ENCODE measurements around the gene C16orf74.

The C16orf74 gene

GRCh38 chr16:85711982-85712587, 38.8 kb downstream of the C16orf74 start:
- no peaks in the 10 kb centered on the region for H3K9me3 ChIP-seq (ENCODE audit: control insufficient read depth, insufficient read depth, low read length)
- H3K27ac ChIP-seq (ENCODE audit: low read depth, low read length), result no peak overlapping the region
- TF ChIP-seq EZH2phosphoT487 (IDR thresholded peaks at IDR 0.05; ENCODE audit: borderline replicate concordance, low read length), result no peak
- no peak for TF ChIP-seq CTCF (IDR thresholded peaks at IDR 0.05; ENCODE audit: low read depth, low read length, poor library complexity, severe bottlenecking)
- no peaks in the 10 kb centered on the region for H3K79me2 ChIP-seq (ENCODE audit: control insufficient read depth, low read length)
- H4K20me1 ChIP-seq (ENCODE audit: control insufficient read depth, insufficient read depth, low read depth, low read length), result no peaks in the 10 kb centered on the region
- H3F3A ChIP-seq (ENCODE audit: control insufficient read depth, insufficient read depth), result peaks cover 4% of the 10 kb centered on the region; the same call in 1 of the 2 replicates
- H3K27me3 ChIP-seq (ENCODE audit: control insufficient read depth, low read length), result peaks cover 27% of the 10 kb centered on the region
- no peak overlapping the region for H3K4me2 ChIP-seq (ENCODE audit: low read length)
- no peaks in the 10 kb centered on the region for H3K9me2 ChIP-seq (replicated peaks; ENCODE audit: control insufficient read depth, low read length)
- H3K4me1 ChIP-seq (ENCODE audit: control insufficient read depth, low read length), result 0 out of 2 replicates have a peak, but pooled peaks cover 6% of the 10 kb centered on the region
- H3K4me3 ChIP-seq (ENCODE audit: low read length), result no peak overlapping the region
- no peaks in the 10 kb centered on the region for H3K36me3 ChIP-seq (ENCODE audit: control insufficient read depth, low read length)

- TF ChIP-seq EZH2phosphoT487 (IDR thresholded peaks at IDR 0.05; ENCODE audit: borderline replicate concordance, low read length) (no peak), CTCF (IDR thresholded peaks at IDR 0.05; ENCODE audit: low read depth, low read length, poor library complexity, severe bottlenecking) (no peak)
- no peak overlapping the region for H3K4me3 ChIP-seq (ENCODE audit: low read length)
- no peaks in the 10 kb centered on the region for H3K36me3 ChIP-seq (ENCODE audit: control insufficient read depth, low read length)
- no peaks in the 10 kb centered on the region for H3K9me3 ChIP-seq (ENCODE audit: control insufficient read depth, insufficient read depth, low read length)
- H3K4me2 ChIP-seq (ENCODE audit: low read length), result no peak overlapping the region
- H3K9me2 ChIP-seq (replicated peaks; ENCODE audit: control insufficient read depth, low read length), result no peaks in the 10 kb centered on the region
- H4K20me1 ChIP-seq (ENCODE audit: control insufficient read depth, insufficient read depth, low read depth, low read length), result no peaks in the 10 kb centered on the region
- no peaks in the 10 kb centered on the region for H3K4me1 ChIP-seq (ENCODE audit: control insufficient read depth, low read length)
- no peaks in the 10 kb centered on the region for H3K79me2 ChIP-seq (ENCODE audit: control insufficient read depth, low read length)
- peaks cover under 1% of the 10 kb centered on the region; the same call in 1 of the 2 replicates for H3F3A ChIP-seq (ENCODE audit: control insufficient read depth, insufficient read depth)
- H3K27me3 ChIP-seq (ENCODE audit: control insufficient read depth, low read length), result peaks cover 14% of the 10 kb centered on the region; the same call in 1 of the 2 replicates
- H3K27ac ChIP-seq (ENCODE audit: low read depth, low read length), result no peak overlapping the region
Observed at GRCh38 chr16:85710732-85711131, 40.2 kb downstream of the C16orf74 start.

GRCh38 chr16:85709766-85710585, 40.9 kb downstream of the C16orf74 start:
- Histone ChIP-seq H4K20me1 (ENCODE audit: control insufficient read depth, insufficient read depth, low read depth, low read length) (no peaks in the 10 kb centered on the region), H3F3A (ENCODE audit: control insufficient read depth, insufficient read depth) (no peaks in the 10 kb centered on the region), H3K27ac (ENCODE audit: low read depth, low read length) (no peak overlapping the region), H3K4me1 (ENCODE audit: control insufficient read depth, low read length) (no peaks in the 10 kb centered on the region), H3K4me3 (ENCODE audit: low read length) (no peak overlapping the region), H3K27me3 (ENCODE audit: control insufficient read depth, low read length) (peaks cover 7% of the 10 kb centered on the region; the same call in 1 of the 2 replicates), H3K4me2 (ENCODE audit: low read length) (no peak overlapping the region), H3K9me3 (ENCODE audit: control insufficient read depth, insufficient read depth, low read length) (no peaks in the 10 kb centered on the region), H3K9me2 (replicated peaks; ENCODE audit: control insufficient read depth, low read length) (no peaks in the 10 kb centered on the region), H3K36me3 (ENCODE audit: control insufficient read depth, low read length) (no peaks in the 10 kb centered on the region), H3K79me2 (ENCODE audit: control insufficient read depth, low read length) (no peaks in the 10 kb centered on the region)
- TF ChIP-seq EZH2phosphoT487 (IDR thresholded peaks at IDR 0.05; ENCODE audit: borderline replicate concordance, low read length), result no peak
- TF ChIP-seq CTCF (IDR thresholded peaks at IDR 0.05; ENCODE audit: low read depth, low read length, poor library complexity, severe bottlenecking), result no peak
